ENCODE data around the gene ESR2. TPM values are rescaled to one million over a fixed set of nuclear protein-coding genes. Genes with fewer than 3 reads are reported as not detected.
"Not testable (repeated sequence)": the region's sequence is repeated elsewhere in the genome, so short reads cannot be mapped to it uniquely, and the experiment has no call there.

ESR2 gene
- total RNA-seq, 2 donors from 2014 or later, result 0.29 to 0.42 TPM

DNA sequence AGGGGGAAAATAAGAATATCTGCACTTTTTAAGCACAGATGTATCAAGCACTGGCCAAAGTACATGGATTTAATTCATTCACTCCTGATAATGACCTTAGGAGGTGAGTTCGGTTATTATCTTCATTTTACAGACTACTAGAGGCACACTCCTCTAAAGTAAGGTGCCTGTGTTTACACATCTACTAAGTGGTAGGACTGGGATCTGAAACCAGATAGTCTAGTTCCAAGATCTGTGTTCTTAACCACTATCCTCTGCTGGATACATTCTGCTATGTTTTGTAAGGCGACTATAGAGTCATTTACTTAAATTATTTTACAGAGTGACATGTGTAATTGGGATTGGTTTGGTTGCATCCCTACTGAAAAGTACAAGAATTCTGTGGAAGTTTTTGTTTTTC, 175.3 kb downstream of the ESR2 start:
- Mint-ChIP-seq H3K4me3 (no peak overlapping the region), H3K36me3 (ENCODE audit: low read depth) (peaks cover 10% of the 10 kb centered on the region), H3K4me1 (peaks cover 7% of the 10 kb centered on the region), H3K27me3 (no peaks in the 10 kb centered on the region), H3K27ac (no peak overlapping the region)
- no peak for DNase-seq
- H3K9me3 ChIP-seq (ENCODE audit: control insufficient read depth, low read length, poor library complexity, severe bottlenecking), result no peaks in the 10 kb centered on the region
- no peak for ATAC-seq

DNA sequence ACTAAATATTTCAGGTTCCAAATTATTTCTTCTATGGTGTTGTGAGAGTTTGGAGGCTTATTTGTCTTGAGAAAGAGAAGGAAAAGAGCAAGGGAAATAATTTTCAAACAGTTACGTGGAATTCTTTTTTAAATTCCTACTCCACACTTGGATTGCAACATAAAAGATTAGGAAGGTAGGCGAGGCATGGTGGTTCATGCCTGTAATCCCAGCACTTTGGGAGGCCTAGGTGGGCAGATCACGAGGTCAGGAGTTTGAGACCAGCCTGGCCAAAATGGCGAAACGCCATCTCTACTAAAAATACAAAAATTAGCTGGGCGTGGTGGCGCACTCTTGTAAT, 175.8 kb downstream of the ESR2 start:
- H3K9me3 ChIP-seq (ENCODE audit: control insufficient read depth, low read length, poor library complexity, severe bottlenecking); H3K4me1 Mint-ChIP-seq; H3K36me3 Mint-ChIP-seq (ENCODE audit: low read depth); ATAC-seq; H3K4me3 Mint-ChIP-seq; H3K27ac Mint-ChIP-seq; DNase-seq; H3K27me3 Mint-ChIP-seq: not testable (repeated sequence)

DNA sequence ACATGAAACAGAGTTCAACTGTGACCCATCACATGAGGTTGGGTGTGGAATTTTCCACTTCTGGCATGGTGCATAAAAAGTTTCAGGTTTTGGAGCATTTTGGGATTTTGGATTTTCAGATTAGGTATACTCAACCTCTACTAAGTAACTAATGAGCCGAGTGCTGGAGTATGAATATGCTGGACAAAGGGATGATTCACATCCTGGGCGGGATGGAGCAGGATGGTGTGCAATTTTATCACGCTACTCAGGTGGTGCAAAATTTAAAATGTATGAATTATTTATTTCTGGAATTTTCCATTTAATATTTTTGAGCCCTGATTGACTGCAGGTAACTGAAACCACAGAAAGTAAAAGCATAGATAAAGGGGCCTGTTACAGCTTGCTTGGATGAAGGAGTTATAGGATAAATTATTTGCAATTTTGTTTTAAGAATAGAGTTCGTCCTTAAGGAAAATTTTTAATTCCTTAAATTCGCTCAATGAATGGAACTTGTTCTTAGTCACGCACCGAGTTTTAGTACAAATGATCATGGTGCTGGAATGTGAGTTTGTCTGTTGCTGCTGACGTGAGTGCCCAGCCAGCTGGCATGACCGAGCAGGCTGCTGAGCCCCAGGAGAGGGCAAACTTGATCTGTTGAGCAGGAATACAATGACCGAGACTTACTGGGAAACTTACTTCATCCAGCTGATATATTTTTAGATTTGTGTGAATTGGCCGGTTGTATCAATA, 176.3 kb downstream of the ESR2 start:
- no peak for DNase-seq
- no peaks in the 10 kb centered on the region for H3K27me3 Mint-ChIP-seq
- peaks cover 5% of the 10 kb centered on the region for H3K4me1 Mint-ChIP-seq
- no peak overlapping the region for H3K27ac Mint-ChIP-seq
- no peaks in the 10 kb centered on the region for H3K9me3 ChIP-seq (ENCODE audit: control insufficient read depth, low read length, poor library complexity, severe bottlenecking)
- H3K36me3 Mint-ChIP-seq (ENCODE audit: low read depth), result peaks cover 11% of the 10 kb centered on the region
- ATAC-seq, result no peak
- H3K4me3 Mint-ChIP-seq, result no peak overlapping the region

DNA sequence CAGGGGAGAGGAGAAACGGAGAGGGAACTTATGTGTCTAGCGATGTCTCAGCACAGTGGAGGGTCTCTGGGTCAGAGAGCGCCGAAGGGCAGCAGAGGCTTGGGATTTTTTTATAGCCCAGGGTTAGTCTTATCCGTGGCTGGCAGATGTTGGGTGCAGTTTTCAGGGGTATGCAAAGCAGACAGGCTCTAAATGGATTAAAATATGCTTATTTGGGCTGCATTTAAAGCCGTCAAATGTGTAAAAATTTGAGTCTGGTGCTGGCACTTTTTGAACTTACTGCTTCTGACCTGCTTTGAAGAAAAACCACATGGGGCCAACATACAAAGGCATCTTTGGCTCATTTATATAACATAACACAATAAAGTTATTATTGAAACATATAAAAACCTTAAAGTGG, 178.8 kb downstream of the ESR2 start:
- ATAC-seq (no peak), DNase-seq (no peak)
- Mint-ChIP-seq H3K4me1 (peaks cover 5% of the 10 kb centered on the region), H3K27ac (no peak overlapping the region), H3K27me3 (no peaks in the 10 kb centered on the region), H3K36me3 (ENCODE audit: low read depth) (peaks cover 10% of the 10 kb centered on the region), H3K4me3 (no peak overlapping the region)
- no peaks in the 10 kb centered on the region for H3K9me3 ChIP-seq (ENCODE audit: control insufficient read depth, low read length, poor library complexity, severe bottlenecking)

DNA sequence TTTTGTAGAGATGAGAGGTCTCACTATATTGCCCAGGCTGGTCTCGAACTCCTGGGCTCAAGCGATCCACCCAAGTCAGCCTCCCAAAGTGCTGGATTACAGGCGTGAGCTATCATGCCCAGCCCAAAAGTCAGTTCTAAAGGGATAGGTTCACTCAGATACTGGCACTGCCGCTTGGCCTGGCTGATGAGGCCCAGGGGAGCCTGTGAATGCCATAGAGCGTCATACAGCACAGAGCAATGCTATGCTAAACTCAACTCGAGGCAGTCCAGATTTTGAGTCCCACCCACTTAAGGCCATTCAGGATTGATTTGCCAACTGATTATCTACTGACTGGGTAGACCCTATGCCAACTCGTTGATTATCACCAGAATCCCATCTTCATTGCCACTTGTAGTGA, 179.4 kb downstream of the ESR2 start:
- peak overlapping the region; percentile 21 for H3K27ac Mint-ChIP-seq
- no peaks in the 10 kb centered on the region for H3K27me3 Mint-ChIP-seq
- DNase-seq (no peak), ATAC-seq (no peak)
- no peaks in the 10 kb centered on the region for H3K9me3 ChIP-seq (ENCODE audit: control insufficient read depth, low read length, poor library complexity, severe bottlenecking)
- peaks cover 10% of the 10 kb centered on the region for H3K36me3 Mint-ChIP-seq (ENCODE audit: low read depth)
- H3K4me3 Mint-ChIP-seq, result no peak overlapping the region
- H3K4me1 Mint-ChIP-seq, result peaks cover 6% of the 10 kb centered on the region

DNA sequence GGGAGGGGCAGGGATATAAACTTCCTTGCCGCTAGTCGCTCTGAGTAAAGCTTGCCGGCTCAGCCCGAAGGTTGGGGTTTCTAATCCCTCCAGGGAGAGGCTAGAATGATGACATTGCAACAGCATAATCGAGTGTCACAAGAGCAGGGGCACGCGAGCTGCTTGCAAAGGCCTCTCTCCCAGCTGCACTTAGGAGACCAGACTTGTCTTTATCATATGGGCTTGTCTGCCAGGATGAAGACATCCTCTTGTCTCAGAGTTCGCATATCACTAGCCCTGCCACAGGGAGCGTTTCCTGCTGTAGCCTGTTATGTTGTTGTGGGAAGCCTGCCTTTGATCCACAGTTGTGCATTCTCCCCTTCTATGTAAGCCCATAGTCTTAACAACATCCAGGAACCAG, 180.0 kb downstream of the ESR2 start:
- ATAC-seq, result no peak
- H3K9me3 ChIP-seq (ENCODE audit: control insufficient read depth, low read length, poor library complexity, severe bottlenecking), result no peaks in the 10 kb centered on the region
- Mint-ChIP-seq H3K4me1 (peaks cover 4% of the 10 kb centered on the region), H3K27me3 (no peaks in the 10 kb centered on the region), H3K27ac (peak overlapping the region; percentile 21), H3K4me3 (no peak overlapping the region), H3K36me3 (ENCODE audit: low read depth) (peaks cover 8% of the 10 kb centered on the region)
- DNase-seq, result no peak

DNA sequence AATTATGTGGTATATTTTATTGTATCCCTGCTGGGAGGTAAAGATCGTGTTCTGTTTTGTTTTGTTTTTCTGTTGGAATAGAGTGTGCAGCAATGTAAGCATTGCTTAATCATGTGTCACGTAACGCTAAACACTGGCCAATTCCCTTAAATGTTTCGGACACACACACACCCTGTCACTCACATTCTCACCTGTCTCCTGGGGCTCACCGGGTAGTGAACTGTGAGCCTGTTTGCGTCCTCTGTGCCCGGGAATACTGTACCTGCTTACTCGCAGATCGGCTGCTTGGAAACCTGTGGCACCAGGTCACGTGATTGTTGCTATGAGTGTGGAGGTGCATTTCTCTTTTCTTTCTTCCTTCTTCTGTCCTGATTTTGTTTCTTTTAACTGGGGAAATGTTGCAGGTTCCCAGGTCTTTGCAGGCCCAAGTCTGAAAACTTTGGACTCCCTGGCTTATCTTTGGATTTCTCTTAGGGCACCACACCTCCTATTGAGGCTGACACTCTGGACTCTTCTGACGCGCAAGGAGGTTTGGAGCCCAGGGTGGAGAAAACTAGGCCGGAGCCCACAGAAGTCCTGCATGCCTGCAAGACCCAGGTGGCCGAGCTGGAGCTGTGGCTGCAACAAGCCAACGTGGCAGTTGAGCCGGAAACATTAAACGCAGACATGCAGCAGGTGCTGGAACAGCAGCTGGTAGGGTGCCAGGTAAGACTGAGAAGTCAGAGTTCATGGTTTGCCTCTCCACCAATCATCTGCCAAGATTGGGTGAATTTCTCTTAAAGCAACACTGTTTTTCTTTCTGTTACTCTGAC, 181.1 kb downstream of the ESR2 start:
- no peak for DNase-seq
- peaks cover 8% of the 10 kb centered on the region for H3K36me3 Mint-ChIP-seq (ENCODE audit: low read depth)

DNA sequence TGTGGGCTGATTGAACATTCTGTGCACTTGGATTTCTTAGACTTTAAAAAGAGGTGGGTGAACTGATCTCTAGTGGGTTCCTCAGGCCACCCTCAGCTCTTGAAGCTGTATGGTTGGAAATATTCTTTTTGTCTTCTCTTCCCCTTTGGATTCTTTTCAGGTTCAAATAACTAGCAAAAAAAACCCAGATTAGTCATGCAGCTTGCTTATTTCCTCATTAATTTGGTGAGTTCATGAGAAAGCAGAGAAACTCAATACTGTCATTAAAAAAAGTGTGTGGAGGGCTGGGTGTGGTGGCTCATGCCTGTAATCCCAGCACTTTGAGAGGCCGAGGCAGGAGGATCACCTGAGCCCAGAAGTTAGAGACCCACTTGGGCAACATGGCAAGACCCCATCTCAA, 183.4 kb downstream of the ESR2 start:
- H3K36me3 Mint-ChIP-seq (ENCODE audit: low read depth), result peaks cover 8% of the 10 kb centered on the region
- ATAC-seq, result no peak
- DNase-seq, result no peak
- H3K27me3 Mint-ChIP-seq, result no peaks in the 10 kb centered on the region
- peaks cover 4% of the 10 kb centered on the region for H3K4me1 Mint-ChIP-seq
- H3K9me3 ChIP-seq (ENCODE audit: control insufficient read depth, low read length, poor library complexity, severe bottlenecking), result no peaks in the 10 kb centered on the region
- H3K27ac Mint-ChIP-seq, result no peak overlapping the region
- H3K4me3 Mint-ChIP-seq, result no peak overlapping the region

More for the DNA sequence above, 181.1 kb downstream of the ESR2 start:
- Mint-ChIP-seq H3K4me1 (peaks cover 4% of the 10 kb centered on the region), H3K4me3 (no peak overlapping the region), H3K27ac (no peak overlapping the region), H3K27me3 (no peaks in the 10 kb centered on the region)
- H3K9me3 ChIP-seq (ENCODE audit: control insufficient read depth, low read length, poor library complexity, severe bottlenecking), result no peaks in the 10 kb centered on the region
- ATAC-seq, result no peak

DNA sequence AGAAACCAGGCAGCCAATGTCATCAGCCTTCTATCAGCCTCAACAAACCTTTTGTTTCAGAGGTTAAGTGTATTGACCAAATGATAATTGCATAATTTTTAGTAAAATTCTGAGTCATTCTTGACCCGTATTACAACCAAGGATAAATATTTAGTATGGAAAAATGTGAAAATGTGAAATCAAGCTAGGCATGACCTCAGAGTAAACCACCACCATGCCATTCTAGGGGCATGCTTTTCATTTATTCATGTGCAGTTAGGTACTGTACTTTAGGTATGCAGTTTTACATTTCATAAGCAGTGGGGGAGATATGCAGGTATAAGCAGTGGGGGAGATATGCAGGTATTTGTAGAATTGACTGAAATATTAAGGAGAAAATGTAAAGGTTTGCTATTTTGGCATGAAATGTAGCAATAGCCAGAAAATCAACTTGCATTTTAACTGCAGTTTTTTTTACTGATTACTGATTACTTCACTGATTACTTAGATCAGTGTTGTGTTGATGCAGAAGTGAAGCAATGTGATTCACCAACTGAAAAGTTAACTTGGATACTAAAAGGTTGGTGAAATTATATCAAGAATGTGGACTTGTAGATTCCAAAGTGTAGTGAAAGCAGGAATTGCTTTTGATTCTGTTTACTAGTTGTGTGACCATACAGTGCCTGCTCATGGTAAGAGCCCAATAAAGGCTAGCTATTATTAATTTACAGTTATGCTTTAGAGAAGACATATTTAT, 184.2 kb downstream of the ESR2 start:
- Mint-ChIP-seq H3K4me3 (no peak overlapping the region), H3K4me1 (peaks cover 4% of the 10 kb centered on the region), H3K36me3 (ENCODE audit: low read depth) (peaks cover 5% of the 10 kb centered on the region), H3K27ac (peak overlapping the region; percentile 19), H3K27me3 (no peaks in the 10 kb centered on the region)
- no peak for ATAC-seq
- H3K9me3 ChIP-seq (ENCODE audit: control insufficient read depth, low read length, poor library complexity, severe bottlenecking), result no peaks in the 10 kb centered on the region
- DNase-seq, result no peak

DNA sequence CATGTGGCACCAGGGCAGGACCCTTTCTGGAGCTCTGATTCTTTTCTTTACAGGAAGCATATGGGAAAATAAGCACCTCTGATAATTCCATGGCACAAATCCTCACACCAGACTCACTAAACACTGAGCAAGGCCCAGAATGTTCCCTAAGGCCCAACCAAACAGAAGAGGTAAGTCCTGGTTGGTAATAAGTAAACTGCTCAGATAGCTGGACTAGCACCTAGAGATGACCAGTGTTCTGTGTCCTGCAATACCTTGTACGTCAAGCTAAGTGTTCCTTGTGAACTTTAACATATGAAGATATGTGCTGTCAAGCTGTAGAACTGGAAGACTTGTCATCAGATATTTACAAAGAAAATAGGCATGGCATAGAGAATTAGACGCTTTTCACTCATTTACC, 186.7 kb downstream of the ESR2 start:
- no peaks in the 10 kb centered on the region for H3K9me3 ChIP-seq (ENCODE audit: control insufficient read depth, low read length, poor library complexity, severe bottlenecking)
- no peaks in the 10 kb centered on the region for H3K27me3 Mint-ChIP-seq
- no peak overlapping the region for H3K27ac Mint-ChIP-seq
- DNase-seq (no peak), ATAC-seq (no peak)
- H3K4me3 Mint-ChIP-seq, result no peak overlapping the region
- H3K4me1 Mint-ChIP-seq, result peaks cover 10% of the 10 kb centered on the region
- peaks cover 16% of the 10 kb centered on the region for H3K36me3 Mint-ChIP-seq (ENCODE audit: low read depth)

DNA sequence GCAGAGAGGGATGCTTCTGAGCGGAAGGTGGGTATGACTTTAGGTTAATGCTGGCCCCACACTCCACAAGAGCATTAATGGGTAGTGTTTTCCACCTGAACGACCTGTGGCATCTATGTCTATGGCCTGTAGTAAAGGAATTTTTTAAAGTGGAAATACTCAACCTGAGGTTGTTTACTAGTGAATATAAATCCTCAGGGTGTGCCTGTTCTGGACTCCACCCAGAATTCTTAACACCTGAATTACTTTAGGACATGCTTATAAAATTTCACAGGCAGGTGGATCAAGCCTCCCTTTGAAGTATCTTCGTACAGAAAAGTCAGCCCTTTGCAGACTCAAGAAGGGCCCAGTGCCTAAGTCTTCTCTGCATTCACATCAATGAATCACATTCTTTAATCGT, 196.1 kb downstream of the ESR2 start:
- DNase-seq (no peak), ATAC-seq (no peak)
- Mint-ChIP-seq H3K27ac (peak overlapping the region; percentile 8), H3K4me1 (peaks cover 5% of the 10 kb centered on the region), H3K4me3 (no peak overlapping the region), H3K27me3 (no peaks in the 10 kb centered on the region), H3K36me3 (ENCODE audit: low read depth) (peaks cover 13% of the 10 kb centered on the region)
- no peaks in the 10 kb centered on the region for H3K9me3 ChIP-seq (ENCODE audit: control insufficient read depth, low read length, poor library complexity, severe bottlenecking)

DNA sequence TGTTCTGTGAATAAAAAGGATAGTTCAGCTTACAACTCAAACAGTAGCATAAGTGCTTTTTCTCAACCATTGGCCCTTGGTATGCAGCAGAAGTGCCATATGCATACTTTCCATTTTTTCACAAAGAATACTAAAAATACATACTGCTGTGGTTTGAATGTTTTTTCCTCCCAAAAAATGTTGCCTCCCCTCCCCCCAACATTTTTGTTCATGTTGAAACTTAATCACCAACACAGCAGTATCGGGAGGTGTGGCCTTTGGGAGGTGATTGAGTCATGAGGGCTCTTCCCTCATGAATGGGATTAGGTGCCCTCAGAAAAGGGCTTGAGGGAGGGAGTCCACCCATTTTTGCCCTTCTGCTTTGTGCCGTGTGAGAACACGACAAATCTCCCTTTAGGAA, 198.6 kb downstream of the ESR2 start:
- H3K4me1 Mint-ChIP-seq, result peaks cover 2% of the 10 kb centered on the region
- ATAC-seq, result no peak

DNA sequence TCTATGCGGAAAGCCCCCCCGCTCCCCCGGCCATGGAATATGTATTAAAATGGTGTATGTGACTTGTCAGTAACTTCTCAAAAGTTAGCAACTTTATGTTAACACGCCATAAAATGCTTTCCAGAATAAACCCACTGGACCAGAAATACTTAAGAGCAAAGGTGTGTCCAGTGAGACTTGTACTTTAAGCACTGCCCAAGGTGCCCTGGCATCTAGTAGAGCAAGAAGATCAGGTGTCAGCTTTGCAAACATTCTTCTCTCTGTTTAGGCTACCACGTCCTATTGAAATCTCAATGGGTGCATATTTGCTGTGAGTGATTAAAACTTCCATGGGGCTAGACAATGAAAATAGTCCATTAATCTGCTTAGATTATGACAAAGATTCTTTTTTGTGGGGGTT, 201.2 kb downstream of the ESR2 start:
- Mint-ChIP-seq H3K27me3 (no peaks in the 10 kb centered on the region), H3K4me1 (peaks cover 2% of the 10 kb centered on the region), H3K27ac (no peak overlapping the region), H3K4me3 (no peak overlapping the region), H3K36me3 (ENCODE audit: low read depth) (peaks cover 5% of the 10 kb centered on the region)
- DNase-seq, result no peak
- ATAC-seq, result no peak
- H3K9me3 ChIP-seq (ENCODE audit: control insufficient read depth, low read length, poor library complexity, severe bottlenecking), result no peaks in the 10 kb centered on the region

More for the DNA sequence above, 198.6 kb downstream of the ESR2 start:
- no peak for DNase-seq
- H3K9me3 ChIP-seq (ENCODE audit: control insufficient read depth, low read length, poor library complexity, severe bottlenecking), result no peaks in the 10 kb centered on the region
- no peaks in the 10 kb centered on the region for H3K27me3 Mint-ChIP-seq
- H3K4me3 Mint-ChIP-seq, result no peak overlapping the region
- peaks cover 7% of the 10 kb centered on the region for H3K36me3 Mint-ChIP-seq (ENCODE audit: low read depth)
- no peak overlapping the region for H3K27ac Mint-ChIP-seq
